WTC11 (cell line): ENCODE results near the gene ARL5A. TPM values are rescaled to one million over a fixed set of nuclear protein-coding genes. Genes with fewer than 3 reads are reported as not detected.

ENCODE experiments used
- ATAC-seq: fragments of 200-7000 bp; cut with Tn5 transposase; 2 replicates; pipeline ENCODE4 v1.10.0; 2021; ENCODE audit warnings: mild to moderate bottlenecking, moderate library complexity
- CTCF ChIA-PET: fragments of 300-600 bp; sonication (Branson Sonifier 250); formaldehyde crosslinking; loops from one replicate; lab custom pipeline; 2021; ENCODE audit warnings: antibody characterized with exemption; lab: Charles Lee
- POLR2A ChIA-PET: fragments of 350-600 bp; sonication (Branson Sonifier 250); formaldehyde crosslinking; loops from one replicate; lab custom pipeline; 2021; ENCODE audit warnings: antibody characterized with exemption; lab: Charles Lee
- DNase-seq: peaks from one replicate; pipeline ENCODE4 v3.0.0; 2021; ENCODE audit warnings: low spot score
- H3K27ac Mint-ChIP-seq: 2 replicates; pipeline ENCODE4 v1.8.0; 2021; ENCODE audit warnings: mixed read lengths
- H3K27me3 Mint-ChIP-seq: 2 replicates; pipeline ENCODE4 v1.8.0; 2021; ENCODE audit warnings: low read depth, mild to moderate bottlenecking, moderate library complexity, mixed read lengths
- H3K36me3 Mint-ChIP-seq: 2 replicates; pipeline ENCODE4 v1.8.0; 2021; ENCODE audit warnings: mixed read lengths
- H3K4me1 Mint-ChIP-seq: 2 replicates; pipeline ENCODE4 v1.8.0; 2022; ENCODE audit warnings: mixed read lengths
- H3K4me3 Mint-ChIP-seq: 2 replicates; pipeline ENCODE4 v1.8.0; 2021; ENCODE audit warnings: mild to moderate bottlenecking, moderate library complexity, mixed read lengths
- H3K9me3 Mint-ChIP-seq: 2 replicates; pipeline ENCODE4 v1.8.0; 2021; ENCODE audit warnings: mixed read lengths
- ATF1 ChIP-seq: sonication (generic); formaldehyde crosslinking; IDR thresholded peaks from 2 replicates; pipeline ENCODE4 v1.8.1; 2023; ENCODE audit warnings: mild to moderate bottlenecking, moderate library complexity, missing genetic modification reagents
- FOXP1 ChIP-seq: sonication (generic); formaldehyde crosslinking; IDR thresholded peaks from 2 replicates; pipeline ENCODE4 v1.8.0; 2022; ENCODE audit warnings: missing genetic modification reagents, mild to moderate bottlenecking, moderate library complexity, borderline replicate concordance
- IRF2 ChIP-seq: sonication (generic); formaldehyde crosslinking; IDR thresholded peaks from 2 replicates; pipeline ENCODE4 v1.8.0; 2022; ENCODE audit warnings: low read depth, missing genetic modification reagents, borderline replicate concordance
- JUN ChIP-seq: sonication (generic); formaldehyde crosslinking; IDR thresholded peaks from 2 replicates; pipeline ENCODE4 v1.8.0; 2023; ENCODE audit warnings: mild to moderate bottlenecking, missing genetic modification reagents
- MXD4 ChIP-seq: fragments of 250-450 bp; sonication (Bioruptor Pico); IDR thresholded peaks from 2 replicates; pipeline ENCODE4 v1.8.0; 2021; ENCODE audit warnings: mild to moderate bottlenecking, moderate library complexity, borderline replicate concordance
- NR2C2 ChIP-seq: sonication (generic); formaldehyde crosslinking; IDR thresholded peaks from 2 replicates; pipeline ENCODE4 v1.8.0; 2022; ENCODE audit warnings: mild to moderate bottlenecking, missing genetic modification reagents
- TCF7 ChIP-seq: sonication (generic); formaldehyde crosslinking; IDR thresholded peaks from 2 replicates; pipeline ENCODE4 v1.8.0; 2022; ENCODE audit warnings: mild to moderate bottlenecking, low read depth, missing genetic modification reagents, moderate library complexity
- TEAD4 ChIP-seq: sonication (generic); formaldehyde crosslinking; IDR thresholded peaks from 2 replicates; pipeline ENCODE4 v1.8.0; 2022; ENCODE audit warnings: mild to moderate bottlenecking, missing genetic modification reagents
- ZMAT4 ChIP-seq: fragments of 250-450 bp; sonication (Bioruptor Pico); IDR thresholded peaks from 2 replicates; pipeline ENCODE4 v1.9.0; 2021; ENCODE audit warnings: mild to moderate bottlenecking
- ZNF121 ChIP-seq: sonication (generic); formaldehyde crosslinking; IDR thresholded peaks from 2 replicates; pipeline ENCODE4 v1.8.0; 2023; ENCODE audit warnings: missing genetic modification reagents
- ZNF263 ChIP-seq: sonication (generic); formaldehyde crosslinking; IDR thresholded peaks from 2 replicates; pipeline ENCODE4 v1.8.1; 2022; ENCODE audit warnings: low read depth, mild to moderate bottlenecking, moderate library complexity, missing genetic modification reagents
- total RNA-seq: library from RNA; stranded (reverse); gene quantifications from 3 replicates; pipeline ENCODE4 v1.2.3, GENCODE V29; 2021
- TF ChIP-seq, protein P1 (sequence below): sonication (generic); formaldehyde crosslinking; IDR thresholded peaks from 2 replicates; pipeline ENCODE4 v1.8.0; 2022; ENCODE audit warnings: missing genetic modification reagents
- TF ChIP-seq, protein P2 (sequence below): fragments of 250-450 bp; sonication (Bioruptor Pico); IDR thresholded peaks from 2 replicates; pipeline ENCODE4 v1.9.0; 2021; ENCODE audit warnings: moderate library complexity, mild to moderate bottlenecking, inconsistent platforms, borderline replicate concordance
- TF ChIP-seq, protein P3 (sequence below): fragments of 250-450 bp; sonication (Bioruptor Pico); IDR thresholded peaks from 2 replicates; pipeline ENCODE4 v2.1.2; 2022; ENCODE audit warnings: mild to moderate bottlenecking, moderate library complexity
- TF ChIP-seq, protein P4 (sequence below): sonication (generic); formaldehyde crosslinking; IDR thresholded peaks from 2 replicates; pipeline ENCODE4 v1.8.1; 2022; ENCODE audit warnings: low read depth, mild to moderate bottlenecking, moderate library complexity, missing genetic modification reagents, borderline replicate concordance

ARL5A gene
- total RNA-seq, 1 experiment from 2014 or later = 82.7 TPM

DNA sequence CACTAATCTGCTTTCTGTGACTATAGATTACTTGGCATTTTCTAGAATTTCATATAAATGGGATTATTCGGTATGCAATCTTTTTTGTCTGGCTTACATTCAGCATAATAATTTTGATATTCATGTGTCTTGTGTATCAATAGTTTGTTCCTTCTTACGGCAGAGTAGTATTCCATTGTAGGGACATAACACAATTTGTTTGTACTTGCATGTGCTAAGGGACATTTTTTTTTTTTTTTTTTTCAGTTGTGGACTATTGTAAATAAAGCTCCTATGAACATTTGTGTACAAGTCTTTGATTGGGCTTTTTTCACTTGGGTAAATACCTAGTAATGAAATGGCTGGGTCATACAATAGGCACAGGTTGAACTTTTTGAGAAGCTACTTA, 45.1 kb downstream of the ARL5A start (continued):
- no peak for TF ChIP-seq ZMAT4 (CRISPR knock-in tag)
- no peak for TF ChIP-seq IRF2 (CRISPR knock-in tag)
- no peak for TF ChIP-seq TEAD4 (CRISPR knock-in tag)
- no peak for TF ChIP-seq ZNF263 (CRISPR knock-in tag)

DNA sequence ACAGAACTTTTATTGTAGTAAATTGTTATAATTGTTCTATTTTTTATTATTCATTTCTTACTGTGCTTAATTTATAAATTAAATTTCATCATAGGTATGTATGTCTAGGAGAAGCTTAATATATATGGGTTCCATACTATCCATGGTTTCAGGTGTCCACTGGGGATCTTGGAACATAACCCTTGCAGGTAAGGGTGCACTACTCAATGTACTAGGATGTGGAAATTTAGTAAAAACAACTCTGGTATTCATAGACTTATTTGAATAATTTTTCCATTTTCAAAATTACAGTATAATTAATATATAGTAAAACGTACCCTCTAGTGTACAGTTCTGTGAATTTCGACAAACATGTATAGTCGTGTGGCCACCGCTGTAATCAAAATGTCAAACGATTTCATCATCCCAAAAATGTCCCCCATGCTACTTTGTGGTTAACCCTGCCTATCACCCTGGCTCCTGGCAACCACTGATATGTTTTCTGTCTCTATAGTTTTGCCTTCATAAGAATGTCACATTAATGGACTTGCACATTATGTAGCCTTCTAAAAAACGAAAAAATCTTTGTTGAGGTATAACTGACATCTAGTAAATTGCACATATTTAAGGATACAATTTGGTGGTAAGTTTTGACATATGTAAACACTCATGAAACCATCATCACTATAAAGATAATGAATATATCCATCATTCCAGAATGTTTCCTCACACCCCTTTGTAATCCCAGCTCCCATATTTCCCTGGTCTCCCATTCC, 45.7 kb downstream of the ARL5A start:
- peaks cover 28% of the 10 kb centered on the region for H3K36me3 Mint-ChIP-seq
- POLR2A ChIA-PET = no interaction called here
- H3K4me3 Mint-ChIP-seq = no peak overlapping the region
- CTCF ChIA-PET = no interaction called here
- H3K9me3 Mint-ChIP-seq = peaks cover 11% of the 10 kb centered on the region
- DNase-seq (no peak), ATAC-seq (no peak)
- no peaks in the 10 kb centered on the region for H3K27me3 Mint-ChIP-seq
- no peak overlapping the region for H3K27ac Mint-ChIP-seq
- TF ChIP-seq, protein P1, sequence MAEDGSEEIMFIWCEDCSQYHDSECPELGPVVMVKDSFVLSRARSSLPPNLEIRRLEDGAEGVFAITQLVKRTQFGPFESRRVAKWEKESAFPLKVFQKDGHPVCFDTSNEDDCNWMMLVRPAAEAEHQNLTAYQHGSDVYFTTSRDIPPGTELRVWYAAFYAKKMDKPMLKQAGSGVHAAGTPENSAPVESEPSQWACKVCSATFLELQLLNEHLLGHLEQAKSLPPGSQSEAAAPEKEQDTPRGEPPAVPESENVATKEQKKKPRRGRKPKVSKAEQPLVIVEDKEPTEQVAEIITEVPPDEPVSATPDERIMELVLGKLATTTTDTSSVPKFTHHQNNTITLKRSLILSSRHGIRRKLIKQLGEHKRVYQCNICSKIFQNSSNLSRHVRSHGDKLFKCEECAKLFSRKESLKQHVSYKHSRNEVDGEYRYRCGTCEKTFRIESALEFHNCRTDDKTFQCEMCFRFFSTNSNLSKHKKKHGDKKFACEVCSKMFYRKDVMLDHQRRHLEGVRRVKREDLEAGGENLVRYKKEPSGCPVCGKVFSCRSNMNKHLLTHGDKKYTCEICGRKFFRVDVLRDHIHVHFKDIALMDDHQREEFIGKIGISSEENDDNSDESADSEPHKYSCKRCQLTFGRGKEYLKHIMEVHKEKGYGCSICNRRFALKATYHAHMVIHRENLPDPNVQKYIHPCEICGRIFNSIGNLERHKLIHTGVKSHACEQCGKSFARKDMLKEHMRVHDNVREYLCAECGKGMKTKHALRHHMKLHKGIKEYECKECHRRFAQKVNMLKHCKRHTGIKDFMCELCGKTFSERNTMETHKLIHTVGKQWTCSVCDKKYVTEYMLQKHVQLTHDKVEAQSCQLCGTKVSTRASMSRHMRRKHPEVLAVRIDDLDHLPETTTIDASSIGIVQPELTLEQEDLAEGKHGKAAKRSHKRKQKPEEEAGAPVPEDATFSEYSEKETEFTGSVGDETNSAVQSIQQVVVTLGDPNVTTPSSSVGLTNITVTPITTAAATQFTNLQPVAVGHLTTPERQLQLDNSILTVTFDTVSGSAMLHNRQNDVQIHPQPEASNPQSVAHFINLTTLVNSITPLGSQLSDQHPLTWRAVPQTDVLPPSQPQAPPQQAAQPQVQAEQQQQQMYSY (CRISPR knock-in tag) = no peak
- TF ChIP-seq, protein P2, sequence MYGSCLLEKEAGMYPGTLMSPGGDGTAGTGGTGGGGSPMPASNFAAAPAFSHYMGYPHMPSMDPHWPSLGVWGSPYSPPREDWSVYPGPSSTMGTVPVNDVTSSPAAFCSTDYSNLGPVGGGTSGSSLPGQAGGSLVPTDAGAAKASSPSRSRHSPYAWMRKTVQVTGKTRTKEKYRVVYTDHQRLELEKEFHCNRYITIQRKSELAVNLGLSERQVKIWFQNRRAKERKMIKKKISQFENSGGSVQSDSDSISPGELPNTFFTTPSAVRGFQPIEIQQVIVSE (CRISPR knock-in tag) = no peak
- TF ChIP-seq ZNF121 (CRISPR knock-in tag) (no peak), NR2C2 (no peak), ATF1 (no peak)
- TF ChIP-seq, protein P3, sequence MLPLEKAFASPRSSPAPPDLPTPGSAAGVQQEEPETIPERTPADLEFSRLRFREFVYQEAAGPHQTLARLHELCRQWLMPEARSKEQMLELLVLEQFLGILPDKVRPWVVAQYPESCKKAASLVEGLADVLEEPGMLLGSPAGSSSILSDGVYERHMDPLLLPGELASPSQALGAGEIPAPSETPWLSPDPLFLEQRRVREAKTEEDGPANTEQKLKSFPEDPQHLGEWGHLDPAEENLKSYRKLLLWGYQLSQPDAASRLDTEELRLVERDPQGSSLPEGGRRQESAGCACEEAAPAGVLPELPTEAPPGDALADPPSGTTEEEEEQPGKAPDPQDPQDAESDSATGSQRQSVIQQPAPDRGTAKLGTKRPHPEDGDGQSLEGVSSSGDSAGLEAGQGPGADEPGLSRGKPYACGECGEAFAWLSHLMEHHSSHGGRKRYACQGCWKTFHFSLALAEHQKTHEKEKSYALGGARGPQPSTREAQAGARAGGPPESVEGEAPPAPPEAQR = no peak
- TF ChIP-seq, protein P4, sequence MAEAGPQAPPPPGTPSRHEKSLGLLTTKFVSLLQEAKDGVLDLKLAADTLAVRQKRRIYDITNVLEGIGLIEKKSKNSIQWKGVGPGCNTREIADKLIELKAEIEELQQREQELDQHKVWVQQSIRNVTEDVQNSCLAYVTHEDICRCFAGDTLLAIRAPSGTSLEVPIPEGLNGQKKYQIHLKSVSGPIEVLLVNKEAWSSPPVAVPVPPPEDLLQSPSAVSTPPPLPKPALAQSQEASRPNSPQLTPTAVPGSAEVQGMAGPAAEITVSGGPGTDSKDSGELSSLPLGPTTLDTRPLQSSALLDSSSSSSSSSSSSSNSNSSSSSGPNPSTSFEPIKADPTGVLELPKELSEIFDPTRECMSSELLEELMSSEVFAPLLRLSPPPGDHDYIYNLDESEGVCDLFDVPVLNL (CRISPR knock-in tag) = no peak
- H3K4me1 Mint-ChIP-seq = peaks cover 7% of the 10 kb centered on the region

- Mint-ChIP-seq H3K36me3 (peaks cover 36% of the 10 kb centered on the region), H3K27ac (no peak overlapping the region), H3K4me3 (no peak overlapping the region), H3K4me1 (peaks cover 9% of the 10 kb centered on the region), H3K27me3 (no peaks in the 10 kb centered on the region), H3K9me3 (peaks cover 11% of the 10 kb centered on the region)
- POLR2A ChIA-PET = no interaction called here
- DNase-seq (no peak), ATAC-seq (no peak)
- CTCF ChIA-PET = no interaction called here
- TF ChIP-seq TCF7 (CRISPR knock-in tag) (no peak), MXD4 (CRISPR knock-in tag) (no peak), JUN (CRISPR knock-in tag) (no peak), FOXP1 (CRISPR knock-in tag) (no peak)
- TF ChIP-seq, protein P1 (CRISPR knock-in tag) = no peak
Measured at GRCh38 chr2:151781642-151782041, 46.6 kb downstream of the ARL5A start.
